NT2/D1 (cell line): ENCODE results near the gene EP400.

Source experiments
- DNase-seq: peaks from one replicate; pipeline ENCODE4 v3.0.0-alpha.2; 2011; ENCODE audit warnings: low read depth, low spot score
- H3K27me3 ChIP-seq: 2 replicates; pipeline ENCODE4 v1.6.0; 2011; ENCODE audit warnings: mild to moderate bottlenecking; ENCODE audit not compliant: insufficient read length, insufficient read depth
- H3K36me3 ChIP-seq: 2 replicates; pipeline ENCODE4 v1.6.1; 2011; ENCODE audit warnings: mild to moderate bottlenecking, low read length, mixed read lengths; ENCODE audit not compliant: insufficient read depth, insufficient read length
- H3K4me1 ChIP-seq: 2 replicates; pipeline ENCODE4 v1.5.1; 2011; ENCODE audit not compliant: insufficient read depth, insufficient read length
- H3K4me3 ChIP-seq: 2 replicates; pipeline ENCODE4 v1.5.1; 2011; ENCODE audit warnings: low read depth; ENCODE audit not compliant: insufficient read length
- H3K9ac ChIP-seq: 2 replicates; pipeline ENCODE4 v1.6.0; 2011; ENCODE audit warnings: low read depth; ENCODE audit not compliant: insufficient read length
- H3K9me3 ChIP-seq: 2 replicates; pipeline ENCODE4 v1.5.1; 2011; ENCODE audit warnings: mild to moderate bottlenecking, low read length; ENCODE audit not compliant: insufficient read depth
- SUZ12 ChIP-seq: IDR thresholded peaks from 2 replicates; pipeline ENCODE4 v1.6.1; 2011; ENCODE audit not compliant: insufficient read length, insufficient read depth; ENCODE audit errors: extremely low read depth
- YY1 ChIP-seq: IDR thresholded peaks from 2 replicates; pipeline ENCODE4 v1.6.1; 2011; ENCODE audit not compliant: insufficient read length, insufficient read depth
- ZNF274 ChIP-seq: IDR thresholded peaks from 2 replicates; pipeline ENCODE4 v1.6.1; 2011; ENCODE audit warnings: mild to moderate bottlenecking, low read depth, low read length

The EP400 gene

GRCh38 chr12:131934535-131934934, 15.2 kb upstream of the EP400 start:
- H3K9me3 ChIP-seq: no peaks in the 10 kb centered on the region
- H3K9ac ChIP-seq: no peak overlapping the region
- TF ChIP-seq YY1: no peak
- no peak for TF ChIP-seq ZNF274
- no peak for TF ChIP-seq SUZ12
- no peaks in the 10 kb centered on the region for H3K27me3 ChIP-seq
- no peak overlapping the region for H3K4me3 ChIP-seq
- DNase-seq: no peak
- peaks cover 3% of the 10 kb centered on the region for H3K4me1 ChIP-seq
- H3K36me3 ChIP-seq: peaks cover 96% of the 10 kb centered on the region

- Histone ChIP-seq H3K4me1 (peaks cover 2% of the 10 kb centered on the region), H3K4me3 (no peak overlapping the region), H3K9me3 (no peaks in the 10 kb centered on the region), H3K36me3 (peaks cover 93% of the 10 kb centered on the region), H3K27me3 (no peaks in the 10 kb centered on the region), H3K9ac (no peak overlapping the region)
- DNase-seq: no peak
- no peak for TF ChIP-seq ZNF274
- TF ChIP-seq YY1: no peak
- TF ChIP-seq SUZ12: no peak
These were observed 11.7 kb upstream of the EP400 start for GRCh38 chr12:131938082-131938481.

- no peak for DNase-seq
- no peak overlapping the region for H3K9ac ChIP-seq
- peaks cover 2% of the 10 kb centered on the region for H3K4me1 ChIP-seq
- H3K9me3 ChIP-seq: no peaks in the 10 kb centered on the region
- H3K36me3 ChIP-seq: peaks cover 93% of the 10 kb centered on the region
- no peaks in the 10 kb centered on the region for H3K27me3 ChIP-seq
- H3K4me3 ChIP-seq: no peak overlapping the region
- TF ChIP-seq SUZ12: no peak
- TF ChIP-seq ZNF274: no peak
- no peak for TF ChIP-seq YY1
These were observed 10.7 kb upstream of the EP400 start for GRCh38 chr12:131939007-131939406.

- no peak overlapping the region for H3K4me3 ChIP-seq
- DNase-seq: no peak
- no peaks in the 10 kb centered on the region; the same call in 1 of the 2 replicates for H3K9me3 ChIP-seq
- H3K36me3 ChIP-seq: peaks cover 93% of the 10 kb centered on the region
- H3K27me3 ChIP-seq: no peaks in the 10 kb centered on the region
- no peak for TF ChIP-seq SUZ12
- TF ChIP-seq YY1: no peak
- TF ChIP-seq ZNF274: no peak
- peaks cover 2% of the 10 kb centered on the region for H3K4me1 ChIP-seq
- no peak overlapping the region for H3K9ac ChIP-seq
These were observed 9.6 kb upstream of the EP400 start for GRCh38 chr12:131940141-131940547.

GRCh38 chr12:131941116-131941986, 8.4 kb upstream of the EP400 start:
- Histone ChIP-seq H3K36me3 (peaks cover 84% of the 10 kb centered on the region), H3K9me3 (no peaks in the 10 kb centered on the region; the same call in 1 of the 2 replicates), H3K27me3 (no peaks in the 10 kb centered on the region), H3K4me3 (no peak overlapping the region), H3K9ac (no peak overlapping the region), H3K4me1 (peaks cover 2% of the 10 kb centered on the region)
- no peak for DNase-seq
- TF ChIP-seq ZNF274 (no peak), YY1 (no peak), SUZ12 (no peak)

GRCh38 chr12:131941987-131942341, 7.8 kb upstream of the EP400 start:
- Histone ChIP-seq H3K4me1 (peaks cover 2% of the 10 kb centered on the region), H3K4me3 (no peak overlapping the region), H3K9me3 (no peaks in the 10 kb centered on the region; the same call in 1 of the 2 replicates), H3K9ac (no peak overlapping the region), H3K36me3 (peaks cover 83% of the 10 kb centered on the region), H3K27me3 (no peaks in the 10 kb centered on the region)
- DNase-seq: no peak
- no peak for TF ChIP-seq SUZ12
- no peak for TF ChIP-seq YY1
- TF ChIP-seq ZNF274: no peak

- no peak for DNase-seq
- Histone ChIP-seq H3K4me1 (peaks cover 4% of the 10 kb centered on the region), H3K9ac (no peak overlapping the region), H3K9me3 (no peaks in the 10 kb centered on the region; the same call in 1 of the 2 replicates), H3K27me3 (no peaks in the 10 kb centered on the region), H3K36me3 (peaks cover 80% of the 10 kb centered on the region), H3K4me3 (no peak overlapping the region)
- TF ChIP-seq YY1 (no peak), ZNF274 (no peak), SUZ12 (no peak)
These were observed 7.1 kb upstream of the EP400 start for GRCh38 chr12:131942671-131943070.

GRCh38 chr12:131943389-131943788, 6.4 kb upstream of the EP400 start:
- peaks cover 73% of the 10 kb centered on the region for H3K36me3 ChIP-seq
- no peak for DNase-seq
- no peak overlapping the region for H3K9ac ChIP-seq
- H3K9me3 ChIP-seq: no peaks in the 10 kb centered on the region; the same call in 1 of the 2 replicates
- TF ChIP-seq ZNF274 (no peak), SUZ12 (no peak), YY1 (no peak)
- peaks cover 5% of the 10 kb centered on the region for H3K4me1 ChIP-seq
- no peaks in the 10 kb centered on the region for H3K27me3 ChIP-seq
- no peak overlapping the region for H3K4me3 ChIP-seq
